HUES6 (cell line): ENCODE data around the gene CACFD1.

ENCODE experiments used
- H3K27ac ChIP-seq: 2 replicates; pipeline ENCODE4 v1.7.0; 2013; ENCODE audit warnings: low read depth, mild to moderate bottlenecking, low read length, inconsistent platforms
- H3K27me3 ChIP-seq: 2 replicates; pipeline ENCODE4 v1.6.1; 2013; ENCODE audit warnings: low read length; ENCODE audit not compliant: control insufficient read depth, insufficient read depth
- H3K36me3 ChIP-seq: 2 replicates; pipeline ENCODE4 v1.6.1; 2013; ENCODE audit warnings: low read length; ENCODE audit not compliant: control insufficient read depth, insufficient read depth
- H3K4me1 ChIP-seq: 2 replicates; pipeline ENCODE4 v1.6.1; 2013; ENCODE audit warnings: low read length; ENCODE audit not compliant: control insufficient read depth, insufficient read depth
- H3K4me3 ChIP-seq: 2 replicates; pipeline ENCODE4 v1.5.1; 2013; ENCODE audit warnings: low read depth, low read length
- H3K9ac ChIP-seq: one replicate; pipeline ENCODE4 v1.6.1; 2013; ENCODE audit warnings: mild to moderate bottlenecking, low read length
- H3K9me3 ChIP-seq: 2 replicates; pipeline ENCODE4 v1.6.1; 2013; ENCODE audit warnings: low read depth, low read length; ENCODE audit not compliant: control insufficient read depth, insufficient read depth

The CACFD1 gene

GRCh38 chr9:133514460-133515239 lies 54.9 kb downstream of the CACFD1 start:
- Histone ChIP-seq H3K27ac (no peak overlapping the region), H3K9ac (no peak overlapping the region), H3K27me3 (no peaks in the 10 kb centered on the region), H3K4me1 (peaks cover 5% of the 10 kb centered on the region; the same call in 1 of the 2 replicates), H3K9me3 (no peaks in the 10 kb centered on the region; the same call in 1 of the 2 replicates), H3K36me3 (no peaks in the 10 kb centered on the region), H3K4me3 (no peak overlapping the region)

GRCh38 chr9:133515240-133515610 lies 55.4 kb downstream of the CACFD1 start:
- H3K9ac ChIP-seq = no peak overlapping the region
- no peaks in the 10 kb centered on the region for H3K4me1 ChIP-seq
- H3K4me3 ChIP-seq = no peak overlapping the region
- no peak overlapping the region for H3K27ac ChIP-seq
- no peaks in the 10 kb centered on the region for H3K36me3 ChIP-seq
- no peaks in the 10 kb centered on the region; the same call in 1 of the 2 replicates for H3K9me3 ChIP-seq
- H3K27me3 ChIP-seq = no peaks in the 10 kb centered on the region

- H3K27ac ChIP-seq = no peak overlapping the region
- H3K9ac ChIP-seq = no peak overlapping the region
These were observed 56.0 kb downstream of the CACFD1 start for GRCh38 chr9:133515615-133516255.

GRCh38 chr9:133516256-133516960 lies 56.6 kb downstream of the CACFD1 start:
- no peak overlapping the region for H3K4me3 ChIP-seq
- H3K4me1 ChIP-seq = no peaks in the 10 kb centered on the region
- H3K9me3 ChIP-seq = no peaks in the 10 kb centered on the region; the same call in 1 of the 2 replicates
- no peak overlapping the region for H3K27ac ChIP-seq
- no peak overlapping the region for H3K9ac ChIP-seq
- no peaks in the 10 kb centered on the region for H3K36me3 ChIP-seq
- no peaks in the 10 kb centered on the region for H3K27me3 ChIP-seq

More at GRCh38 chr9:133515615-133516255, 56.0 kb downstream of the CACFD1 start:
- no peaks in the 10 kb centered on the region; the same call in 1 of the 2 replicates for H3K9me3 ChIP-seq
- no peak overlapping the region for H3K4me3 ChIP-seq
- H3K4me1 ChIP-seq = no peaks in the 10 kb centered on the region
- H3K27me3 ChIP-seq = no peaks in the 10 kb centered on the region
- H3K36me3 ChIP-seq = no peaks in the 10 kb centered on the region

- Histone ChIP-seq H3K9me3 (no peaks in the 10 kb centered on the region; the same call in 1 of the 2 replicates), H3K9ac (no peak overlapping the region), H3K4me3 (no peak overlapping the region), H3K27me3 (no peaks in the 10 kb centered on the region), H3K36me3 (no peaks in the 10 kb centered on the region), H3K4me1 (no peaks in the 10 kb centered on the region), H3K27ac (no peak overlapping the region)
These were observed 57.2 kb downstream of the CACFD1 start for GRCh38 chr9:133516961-133517350.

- Histone ChIP-seq H3K9ac (no peak overlapping the region), H3K4me1 (no peaks in the 10 kb centered on the region), H3K27me3 (no peaks in the 10 kb centered on the region), H3K27ac (no peak overlapping the region), H3K36me3 (no peaks in the 10 kb centered on the region), H3K4me3 (no peak overlapping the region), H3K9me3 (no peaks in the 10 kb centered on the region)
These were observed 57.9 kb downstream of the CACFD1 start for GRCh38 chr9:133517711-133518110.

- H3K9me3 ChIP-seq = no peaks in the 10 kb centered on the region
- H3K27me3 ChIP-seq = no peaks in the 10 kb centered on the region
- H3K36me3 ChIP-seq = no peaks in the 10 kb centered on the region
- H3K9ac ChIP-seq = no peak overlapping the region
- H3K4me3 ChIP-seq = no peak overlapping the region
- H3K4me1 ChIP-seq = no peaks in the 10 kb centered on the region; the same call in 1 of the 2 replicates
- no peak overlapping the region for H3K27ac ChIP-seq
These were observed 58.4 kb downstream of the CACFD1 start for GRCh38 chr9:133518200-133518599.

GRCh38 chr9:133518706-133519449 lies 59.1 kb downstream of the CACFD1 start:
- Histone ChIP-seq H3K27me3 (no peaks in the 10 kb centered on the region), H3K4me1 (no peaks in the 10 kb centered on the region; the same call in 1 of the 2 replicates), H3K27ac (no peak overlapping the region), H3K9me3 (no peaks in the 10 kb centered on the region), H3K4me3 (no peak overlapping the region), H3K9ac (no peak overlapping the region), H3K36me3 (no peaks in the 10 kb centered on the region)

GRCh38 chr9:133519693-133520092 lies 59.9 kb downstream of the CACFD1 start:
- H3K4me1 ChIP-seq = no peaks in the 10 kb centered on the region; the same call in 1 of the 2 replicates
- H3K9ac ChIP-seq = no peak overlapping the region
- no peaks in the 10 kb centered on the region for H3K9me3 ChIP-seq
- no peaks in the 10 kb centered on the region for H3K36me3 ChIP-seq
- H3K27me3 ChIP-seq = no peaks in the 10 kb centered on the region
- H3K27ac ChIP-seq = no peak overlapping the region
- no peak overlapping the region for H3K4me3 ChIP-seq

- no peak overlapping the region for H3K27ac ChIP-seq
These were observed 60.5 kb downstream of the CACFD1 start for GRCh38 chr9:133520121-133520835.

More at GRCh38 chr9:133520121-133520835, 60.5 kb downstream of the CACFD1 start:
- Histone ChIP-seq H3K27me3 (no peaks in the 10 kb centered on the region), H3K4me1 (no peaks in the 10 kb centered on the region; the same call in 1 of the 2 replicates), H3K4me3 (no peak overlapping the region), H3K36me3 (no peaks in the 10 kb centered on the region), H3K9ac (no peak overlapping the region), H3K9me3 (no peaks in the 10 kb centered on the region)
